Upper lobe of left lung (tissue), 6 donors: ENCODE results near the gene GLTP. TPM values are rescaled to one million over a fixed set of nuclear protein-coding genes. Genes with fewer than 3 reads are reported as not detected.
A peak's percentile ranks its signal among the peaks of the same experiment; 100 is the strongest.
"Not testable (repeated sequence)": the region's sequence is repeated elsewhere in the genome, so short reads cannot be mapped to it uniquely, and the experiment has no call there.

Source experiments
- ATAC-seq, 2 donors: fragments of 200-7000 bp; cut with Tn5 transposase; one replicate each; pipeline ENCODE4 v1.9.1; 2022; ENCODE audit warnings: mild to moderate bottlenecking in 2 of 2, moderate library complexity in 2 of 2; ENCODE audit not compliant: low FRiP score in 2 of 2
- DNase-seq, 2 donors: peaks; one replicate each; pipeline ENCODE4 v3.0.0-alpha.2; 2019 to 2020
- H3K27ac ChIP-seq, 4 donors: fragments of 200-600 bp; sonication (generic); one replicate each; pipeline ENCODE4 v1.5.1; 2016 to 2019
- H3K27me3 ChIP-seq, 4 donors: fragments of 200-600 bp; sonication (generic); one replicate each; pipeline ENCODE4 v1.5.1; 2017 to 2019
- H3K36me3 ChIP-seq, 4 donors: fragments of 200-600 bp; sonication (generic); one replicate each; pipeline ENCODE4 v1.5.1; 2016 to 2019
- H3K4me1 ChIP-seq, 4 donors: fragments of 200-600 bp; sonication (generic); one replicate each; pipeline ENCODE4 v1.5.1; 2018 to 2019
- H3K4me3 ChIP-seq, 4 donors: fragments of 200-600 bp; sonication (generic); one replicate each; pipeline ENCODE4 v1.5.1; 2017 to 2019; ENCODE audit warnings: mild to moderate bottlenecking in 2 of 4, moderate library complexity in 1 of 4
- H3K9me3 ChIP-seq, 4 donors: fragments of 200-600 bp; sonication (generic); one replicate each; pipeline ENCODE4 v1.5.1; 2018 to 2019
- CTCF ChIP-seq, 6 experiments: fragments of 450-650 bp in 4 of 6; fragments of 200-600 bp in 2 of 6; sonication (generic) in 2 of 6; IDR thresholded peaks; one replicate each; pipeline ENCODE4 v1.5.1; 2016 to 2019; ENCODE audit warnings: antibody characterized with exemption in 6 of 6
- EP300 ChIP-seq, 4 donors: sonication (generic); formaldehyde crosslinking; IDR thresholded peaks; one replicate each; pipeline ENCODE4 v1.5.1; 2017; ENCODE audit warnings: antibody characterized with exemption in 4 of 4, control low read depth in 2 of 4
- POLR2A ChIP-seq, 4 donors: fragments of 450-650 bp; IDR thresholded peaks; one replicate each; pipeline ENCODE4 v1.5.1; 2016 to 2017; ENCODE audit warnings: antibody characterized with exemption in 4 of 4, mild to moderate bottlenecking in 2 of 4
- POLR2AphosphoS5 ChIP-seq, 2 donors: sonication (generic); formaldehyde crosslinking; IDR thresholded peaks; one replicate each; pipeline ENCODE4 v1.5.1; 2017; ENCODE audit warnings: antibody characterized with exemption in 2 of 2
- WGBS, 2 donors: methylation state at CpG; one replicate each; pipeline ENCODE4 v1.1.5; 2017 to 2018; 5-methylcytosine and 5-hydroxymethylcytosine counted together
- total RNA-seq, 6 donors: library from RNA; depleted of rRNA in 4 of 6; stranded (reverse); fragments of >200 nt in 4 of 6; gene quantifications; one replicate each; pipeline versions ENCODE4 v1.1.0 to v1.2.1, GENCODE V29; 2016 to 2021
- donor health status: DM: no; HTN: no; CAD: no; lungs with moderate emphysema.
- donor health status: DM: no; HTN: yes; CAD: no; lungs with severe emphysema.

The GLTP gene
- total RNA-seq = 10 to 100 TPM; 24.7 to 59.7 (median 46.6) TPM

- no peaks in the 10 kb centered on the region for H3K9me3 ChIP-seq
- 1% methylated on average over 17 to 65 of the region's 92 CpGs for WGBS, 2 donors
- DNase-seq = peak; percentile 90 to 99
- peak within 1 kb of the TSS; percentile 46 to 95 (median 75) for H3K4me3 ChIP-seq
- H3K36me3 ChIP-seq = no peaks in the 10 kb centered on the region
- TF ChIP-seq POLR2AphosphoS5 (IDR thresholded peaks at IDR 0.05) (no peak), POLR2A (IDR thresholded peaks at IDR 0.05) (peak in 3 of 4 donors; percentile 39 to 52 (median 47)), EP300 (IDR thresholded peaks at IDR 0.05) (no peak), CTCF (IDR thresholded peaks at IDR 0.05) (peak; percentile 87 to 100 (median 99))
- peaks cover 28 to 53% (median 37%) of the 10 kb centered on the region in 4 donors for H3K4me1 ChIP-seq
- peak within 1 kb of the TSS; percentile 75 to 92 (median 88) for H3K27ac ChIP-seq
- H3K27me3 ChIP-seq = no peaks in the 10 kb centered on the region
- ATAC-seq = peak; percentile 94 to 98
Observed at GRCh38 chr12:109880043-109880931, at the start of gene GLTP. Gene GLTP, minus strand, starts transcription at chr12:109880541. Its CDS starts 167 bp downstream, at chr12:109880374.

- Histone ChIP-seq H3K4me1 (peaks cover 6 to 17% (median 13%) of the 10 kb centered on the region in 4 donors), H3K36me3 (peaks cover 0 to 75% (median 55%) of the 10 kb centered on the region in 4 donors), H3K27ac (peak overlapping the region in 2 of 4 donors; percentile 36 to 44)
- not testable (repeated sequence) for H3K4me3 ChIP-seq, ATAC-seq, DNase-seq, H3K9me3 ChIP-seq, H3K27me3 ChIP-seq
- WGBS, 2 donors = 60 to 73% methylated on average over 14 of the region's 14 CpGs
Observed at GRCh38 chr12:109929326-109929725, 49.0 kb upstream of the GLTP start.

GRCh38 chr12:109928058-109928656 lies 47.8 kb upstream of the GLTP start:
- Histone ChIP-seq H3K4me1 (peaks cover 6 to 17% (median 13%) of the 10 kb centered on the region in 4 donors), H3K27ac (no peak overlapping the region), H3K9me3 (no peaks in the 10 kb centered on the region), H3K27me3 (no peaks in the 10 kb centered on the region), H3K4me3 (no peak overlapping the region), H3K36me3 (peaks cover 0 to 63% (median 45%) of the 10 kb centered on the region in 4 donors)
- ATAC-seq (no peak), DNase-seq (no peak)
- WGBS, 2 donors = 90 to 93% methylated on average over 9 to 12 of the region's 12 CpGs
- TF ChIP-seq POLR2A (IDR thresholded peaks at IDR 0.05) (no peak), CTCF (IDR thresholded peaks at IDR 0.05) (no peak), EP300 (IDR thresholded peaks at IDR 0.05) (no peak), POLR2AphosphoS5 (IDR thresholded peaks at IDR 0.05) (no peak)

GRCh38 chr12:109927622-109928021 lies 47.3 kb upstream of the GLTP start:
- TF ChIP-seq POLR2AphosphoS5 (IDR thresholded peaks at IDR 0.05) (no peak), CTCF (IDR thresholded peaks at IDR 0.05) (peak in 5 of 6 experiments; percentile 35 to 49 (median 36))
- Histone ChIP-seq H3K4me1 (peaks cover 6 to 17% (median 13%) of the 10 kb centered on the region in 4 donors), H3K27ac (no peak overlapping the region), H3K27me3 (no peaks in the 10 kb centered on the region), H3K9me3 (no peaks in the 10 kb centered on the region), H3K4me3 (no peak overlapping the region), H3K36me3 (peaks cover 0 to 57% (median 40%) of the 10 kb centered on the region in 4 donors)
- no peak for DNase-seq
- ATAC-seq = peak in 1 of 2 donors; percentile 76
- 73 to 81% methylated on average over 8 of the region's 8 CpGs for WGBS, 2 donors

- no peaks in the 10 kb centered on the region for H3K9me3 ChIP-seq
- H3K27me3 ChIP-seq = no peaks in the 10 kb centered on the region
- no peak for ATAC-seq
- H3K4me1 ChIP-seq = peaks cover 6 to 17% (median 13%) of the 10 kb centered on the region in 4 donors
- H3K4me3 ChIP-seq = no peak overlapping the region
- H3K36me3 ChIP-seq = peaks cover 0 to 57% (median 32%) of the 10 kb centered on the region in 4 donors
- WGBS, 2 donors = 83 to 89% methylated on average over 3 to 8 of the region's 11 CpGs
- TF ChIP-seq POLR2A (IDR thresholded peaks at IDR 0.05) (no peak), EP300 (IDR thresholded peaks at IDR 0.05) (no peak), CTCF (IDR thresholded peaks at IDR 0.05) (no peak), POLR2AphosphoS5 (IDR thresholded peaks at IDR 0.05) (no peak)
- no peak for DNase-seq
- no peak overlapping the region for H3K27ac ChIP-seq
Observed at GRCh38 chr12:109926488-109927210, 46.3 kb upstream of the GLTP start.
